ENCODE measurements around the gene SYT6.

DNA sequence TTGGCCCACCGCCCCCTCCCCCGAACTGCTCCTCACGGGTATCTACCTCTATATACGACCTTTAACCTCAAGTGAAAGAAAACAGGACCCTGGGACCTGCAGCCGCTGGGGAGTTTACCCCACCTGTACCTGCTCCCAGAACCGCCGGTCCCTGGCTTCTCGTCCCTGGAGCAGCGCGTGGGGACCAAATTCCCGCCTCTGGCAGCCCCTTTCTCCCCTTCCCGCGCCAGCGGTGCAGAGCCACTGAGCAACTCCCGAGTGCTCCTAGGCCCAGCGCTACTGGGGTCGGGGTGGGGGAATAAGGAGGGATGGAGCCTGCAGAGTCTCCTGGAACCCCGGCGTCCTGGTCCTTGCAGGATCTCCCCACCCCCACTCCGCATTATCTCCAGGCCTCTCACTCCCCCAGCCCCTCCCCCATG, 1.6 kb downstream of the SYT6 start:
- TF ChIP-seq CTCF (IDR thresholded peaks at IDR 0.05; ENCODE audit: poor library complexity): no peak
- TF ChIP-seq EZH2phosphoT487 (IDR thresholded peaks at IDR 0.05; ENCODE audit: low read depth, severe bottlenecking, unreplicated experiment): no peak

All from hepatocyte (in vitro differentiated cells).